H1 (cell line): ENCODE results near the gene MYH7B. TPM values are rescaled to one million over a fixed set of nuclear protein-coding genes. Genes with fewer than 3 reads are reported as not detected.

Experiments used
- polyA plus RNA-seq, 7 experiments: library from polyadenylated mRNA; depleted of rRNA in 3 of 7; stranded (reverse) in 5 of 7; unstranded in 2 of 7; fragments of >200 nt in 5 of 7; fragments of 200-250 nt in 2 of 7; gene quantifications; 1 replicate in 5 of 7; 2 replicates in 1 of 7; 4 replicates in 1 of 7; pipeline versions ENCODE4 v1.2.1 to v1.2.3, GENCODE V29; 2011 to 2013; ENCODE audit warnings: missing spikeins in 2 of 7, mixed read lengths in 2 of 7
- total RNA-seq: library from RNA; stranded (reverse); fragmentation: NEBNext Ultra II Directional; extraction: Animal tissue kit (Norgen Biotek cat#: 25700); gene quantifications from 2 replicates; pipeline ENCODE4 v1.2.1, GENCODE V29; 2021
- TF ChIP-seq, protein P1 (sequence below), 3 experiments: IDR thresholded peaks; 1 replicate in 2 of 3; 2 replicates in 1 of 3; pipeline versions ENCODE4 v1.5.1 to v1.6.1; 2011; ENCODE audit warnings: low read length in 3 of 3, mild to moderate bottlenecking in 3 of 3, inconsistent platforms in 2 of 3, low read depth in 1 of 3, moderate library complexity in 1 of 3; ENCODE audit not compliant: insufficient read depth in 1 of 3; ENCODE audit errors: control extremely low read depth in 1 of 3

The MYH7B gene
- total and polyA plus RNA-seq, 2 of the 8 experiments (the other 6 are each of a cell fraction or from before 2014, with no cell fraction given) = 0.15 to 0.30 TPM

- TF ChIP-seq, protein P1, sequence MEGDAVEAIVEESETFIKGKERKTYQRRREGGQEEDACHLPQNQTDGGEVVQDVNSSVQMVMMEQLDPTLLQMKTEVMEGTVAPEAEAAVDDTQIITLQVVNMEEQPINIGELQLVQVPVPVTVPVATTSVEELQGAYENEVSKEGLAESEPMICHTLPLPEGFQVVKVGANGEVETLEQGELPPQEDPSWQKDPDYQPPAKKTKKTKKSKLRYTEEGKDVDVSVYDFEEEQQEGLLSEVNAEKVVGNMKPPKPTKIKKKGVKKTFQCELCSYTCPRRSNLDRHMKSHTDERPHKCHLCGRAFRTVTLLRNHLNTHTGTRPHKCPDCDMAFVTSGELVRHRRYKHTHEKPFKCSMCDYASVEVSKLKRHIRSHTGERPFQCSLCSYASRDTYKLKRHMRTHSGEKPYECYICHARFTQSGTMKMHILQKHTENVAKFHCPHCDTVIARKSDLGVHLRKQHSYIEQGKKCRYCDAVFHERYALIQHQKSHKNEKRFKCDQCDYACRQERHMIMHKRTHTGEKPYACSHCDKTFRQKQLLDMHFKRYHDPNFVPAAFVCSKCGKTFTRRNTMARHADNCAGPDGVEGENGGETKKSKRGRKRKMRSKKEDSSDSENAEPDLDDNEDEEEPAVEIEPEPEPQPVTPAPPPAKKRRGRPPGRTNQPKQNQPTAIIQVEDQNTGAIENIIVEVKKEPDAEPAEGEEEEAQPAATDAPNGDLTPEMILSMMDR (IDR thresholded peaks at IDR 0.05; ENCODE audit: control extremely low read depth in 1 of 3, insufficient read depth in 1 of 3, low read depth in 1 of 3, low read length in 3 of 3) = no peak
- TF ChIP-seq, all 59 proteins: peak for 0
These were observed 20.6 kb downstream of the MYH7B start (continued) for GRCh38 chr20:34976286-34976685.
